ENCODE results near the gene BRD8. TPM values are rescaled to one million over a fixed set of nuclear protein-coding genes. Genes with fewer than 3 reads are reported as not detected.

The BRD8 gene
- total and polyA plus RNA-seq, 9 of the 15 experiments (the other 6 are each of a cell fraction or from before 2014, with no cell fraction given), result 54.6 to 163 (median 87.0) TPM

DNA sequence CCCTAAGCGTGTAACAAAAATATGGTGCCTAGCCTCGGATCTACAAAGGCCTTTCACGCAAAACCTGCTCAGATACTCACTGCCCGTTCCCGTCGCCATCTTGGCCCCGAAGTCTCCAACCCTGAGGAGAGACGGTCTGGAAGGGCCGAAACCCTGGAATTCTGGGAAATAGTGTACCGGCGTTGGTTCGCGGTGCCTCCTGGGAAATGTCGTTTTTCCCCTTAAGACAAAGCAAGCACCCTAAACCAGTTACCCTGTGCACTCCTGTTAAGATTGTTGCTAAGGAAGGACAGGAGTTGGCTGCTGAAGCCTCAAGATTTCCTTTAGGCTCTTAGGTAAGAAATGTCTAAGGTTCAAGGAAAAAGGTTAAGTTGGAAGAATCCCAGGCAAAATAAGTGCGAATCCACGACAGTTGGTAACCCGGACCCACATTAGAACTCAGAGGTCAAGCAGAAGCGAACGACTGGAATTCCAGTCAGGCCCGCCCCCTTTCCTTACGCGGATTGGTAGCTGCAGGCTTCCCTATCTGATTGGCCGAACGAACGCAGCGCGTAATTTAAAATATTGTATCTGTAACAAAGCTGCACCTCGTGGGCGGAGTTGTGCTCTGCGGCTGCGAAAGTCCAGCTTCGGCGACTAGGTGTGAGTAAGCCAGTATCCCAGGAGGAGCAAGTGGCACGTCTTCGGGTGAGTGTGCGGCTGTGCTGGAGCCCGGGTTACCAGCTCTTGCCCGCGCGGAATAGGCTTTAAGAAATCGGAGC lies at the start of gene BRD8, which contains the start of gene KIF20A (continued):
- TF ChIP-seq, protein P1, sequence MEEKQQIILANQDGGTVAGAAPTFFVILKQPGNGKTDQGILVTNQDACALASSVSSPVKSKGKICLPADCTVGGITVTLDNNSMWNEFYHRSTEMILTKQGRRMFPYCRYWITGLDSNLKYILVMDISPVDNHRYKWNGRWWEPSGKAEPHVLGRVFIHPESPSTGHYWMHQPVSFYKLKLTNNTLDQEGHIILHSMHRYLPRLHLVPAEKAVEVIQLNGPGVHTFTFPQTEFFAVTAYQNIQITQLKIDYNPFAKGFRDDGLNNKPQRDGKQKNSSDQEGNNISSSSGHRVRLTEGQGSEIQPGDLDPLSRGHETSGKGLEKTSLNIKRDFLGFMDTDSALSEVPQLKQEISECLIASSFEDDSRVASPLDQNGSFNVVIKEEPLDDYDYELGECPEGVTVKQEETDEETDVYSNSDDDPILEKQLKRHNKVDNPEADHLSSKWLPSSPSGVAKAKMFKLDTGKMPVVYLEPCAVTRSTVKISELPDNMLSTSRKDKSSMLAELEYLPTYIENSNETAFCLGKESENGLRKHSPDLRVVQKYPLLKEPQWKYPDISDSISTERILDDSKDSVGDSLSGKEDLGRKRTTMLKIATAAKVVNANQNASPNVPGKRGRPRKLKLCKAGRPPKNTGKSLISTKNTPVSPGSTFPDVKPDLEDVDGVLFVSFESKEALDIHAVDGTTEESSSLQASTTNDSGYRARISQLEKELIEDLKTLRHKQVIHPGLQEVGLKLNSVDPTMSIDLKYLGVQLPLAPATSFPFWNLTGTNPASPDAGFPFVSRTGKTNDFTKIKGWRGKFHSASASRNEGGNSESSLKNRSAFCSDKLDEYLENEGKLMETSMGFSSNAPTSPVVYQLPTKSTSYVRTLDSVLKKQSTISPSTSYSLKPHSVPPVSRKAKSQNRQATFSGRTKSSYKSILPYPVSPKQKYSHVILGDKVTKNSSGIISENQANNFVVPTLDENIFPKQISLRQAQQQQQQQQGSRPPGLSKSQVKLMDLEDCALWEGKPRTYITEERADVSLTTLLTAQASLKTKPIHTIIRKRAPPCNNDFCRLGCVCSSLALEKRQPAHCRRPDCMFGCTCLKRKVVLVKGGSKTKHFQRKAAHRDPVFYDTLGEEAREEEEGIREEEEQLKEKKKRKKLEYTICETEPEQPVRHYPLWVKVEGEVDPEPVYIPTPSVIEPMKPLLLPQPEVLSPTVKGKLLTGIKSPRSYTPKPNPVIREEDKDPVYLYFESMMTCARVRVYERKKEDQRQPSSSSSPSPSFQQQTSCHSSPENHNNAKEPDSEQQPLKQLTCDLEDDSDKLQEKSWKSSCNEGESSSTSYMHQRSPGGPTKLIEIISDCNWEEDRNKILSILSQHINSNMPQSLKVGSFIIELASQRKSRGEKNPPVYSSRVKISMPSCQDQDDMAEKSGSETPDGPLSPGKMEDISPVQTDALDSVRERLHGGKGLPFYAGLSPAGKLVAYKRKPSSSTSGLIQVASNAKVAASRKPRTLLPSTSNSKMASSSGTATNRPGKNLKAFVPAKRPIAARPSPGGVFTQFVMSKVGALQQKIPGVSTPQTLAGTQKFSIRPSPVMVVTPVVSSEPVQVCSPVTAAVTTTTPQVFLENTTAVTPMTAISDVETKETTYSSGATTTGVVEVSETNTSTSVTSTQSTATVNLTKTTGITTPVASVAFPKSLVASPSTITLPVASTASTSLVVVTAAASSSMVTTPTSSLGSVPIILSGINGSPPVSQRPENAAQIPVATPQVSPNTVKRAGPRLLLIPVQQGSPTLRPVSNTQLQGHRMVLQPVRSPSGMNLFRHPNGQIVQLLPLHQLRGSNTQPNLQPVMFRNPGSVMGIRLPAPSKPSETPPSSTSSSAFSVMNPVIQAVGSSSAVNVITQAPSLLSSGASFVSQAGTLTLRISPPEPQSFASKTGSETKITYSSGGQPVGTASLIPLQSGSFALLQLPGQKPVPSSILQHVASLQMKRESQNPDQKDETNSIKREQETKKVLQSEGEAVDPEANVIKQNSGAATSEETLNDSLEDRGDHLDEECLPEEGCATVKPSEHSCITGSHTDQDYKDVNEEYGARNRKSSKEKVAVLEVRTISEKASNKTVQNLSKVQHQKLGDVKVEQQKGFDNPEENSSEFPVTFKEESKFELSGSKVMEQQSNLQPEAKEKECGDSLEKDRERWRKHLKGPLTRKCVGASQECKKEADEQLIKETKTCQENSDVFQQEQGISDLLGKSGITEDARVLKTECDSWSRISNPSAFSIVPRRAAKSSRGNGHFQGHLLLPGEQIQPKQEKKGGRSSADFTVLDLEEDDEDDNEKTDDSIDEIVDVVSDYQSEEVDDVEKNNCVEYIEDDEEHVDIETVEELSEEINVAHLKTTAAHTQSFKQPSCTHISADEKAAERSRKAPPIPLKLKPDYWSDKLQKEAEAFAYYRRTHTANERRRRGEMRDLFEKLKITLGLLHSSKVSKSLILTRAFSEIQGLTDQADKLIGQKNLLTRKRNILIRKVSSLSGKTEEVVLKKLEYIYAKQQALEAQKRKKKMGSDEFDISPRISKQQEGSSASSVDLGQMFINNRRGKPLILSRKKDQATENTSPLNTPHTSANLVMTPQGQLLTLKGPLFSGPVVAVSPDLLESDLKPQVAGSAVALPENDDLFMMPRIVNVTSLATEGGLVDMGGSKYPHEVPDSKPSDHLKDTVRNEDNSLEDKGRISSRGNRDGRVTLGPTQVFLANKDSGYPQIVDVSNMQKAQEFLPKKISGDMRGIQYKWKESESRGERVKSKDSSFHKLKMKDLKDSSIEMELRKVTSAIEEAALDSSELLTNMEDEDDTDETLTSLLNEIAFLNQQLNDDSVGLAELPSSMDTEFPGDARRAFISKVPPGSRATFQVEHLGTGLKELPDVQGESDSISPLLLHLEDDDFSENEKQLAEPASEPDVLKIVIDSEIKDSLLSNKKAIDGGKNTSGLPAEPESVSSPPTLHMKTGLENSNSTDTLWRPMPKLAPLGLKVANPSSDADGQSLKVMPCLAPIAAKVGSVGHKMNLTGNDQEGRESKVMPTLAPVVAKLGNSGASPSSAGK (IDR thresholded peaks at IDR 0.05), result peak; percentile 70; the same call in 1 of the 2 replicates
- TF ChIP-seq POLR2H (tag; IDR thresholded peaks at IDR 0.05; ENCODE audit: low read depth) (peak; percentile 90), LARP7 (IDR thresholded peaks at IDR 0.05) (no peak), CXXC5 (CRISPR knock-in tag; IDR thresholded peaks at IDR 0.05) (peak; percentile 91), PML (IDR thresholded peaks at IDR 0.05; ENCODE audit: low read length) (peak; percentile 93), HDAC2 (IDR thresholded peaks at IDR 0.05) (peak; percentile 85), TBP (optimal IDR thresholded peaks at IDR 0.05; ENCODE audit: low read depth, low read length) (peak; percentile 88), JUND (IDR thresholded peaks at IDR 0.05; ENCODE audit: borderline replicate concordance, low read depth, low read length) (peak; percentile 36; the same call in 1 of the 2 replicates), JUND (tag; IDR thresholded peaks at IDR 0.05; ENCODE audit: borderline replicate concordance, low read depth, low read length) (no peak; the same call in 1 of the 3 replicates), YY1 (IDR thresholded peaks at IDR 0.05; ENCODE audit: borderline replicate concordance in 1 of 3, control insufficient read depth in 1 of 3, extremely low read depth in 1 of 3, insufficient read depth in 3 of 3, insufficient read length in 1 of 3, insufficient replicate concordance in 2 of 3, low read depth in 1 of 3, low read length in 2 of 3) (peak; percentile 78 to 99 (median 95))
- TF ChIP-seq, protein P2, sequence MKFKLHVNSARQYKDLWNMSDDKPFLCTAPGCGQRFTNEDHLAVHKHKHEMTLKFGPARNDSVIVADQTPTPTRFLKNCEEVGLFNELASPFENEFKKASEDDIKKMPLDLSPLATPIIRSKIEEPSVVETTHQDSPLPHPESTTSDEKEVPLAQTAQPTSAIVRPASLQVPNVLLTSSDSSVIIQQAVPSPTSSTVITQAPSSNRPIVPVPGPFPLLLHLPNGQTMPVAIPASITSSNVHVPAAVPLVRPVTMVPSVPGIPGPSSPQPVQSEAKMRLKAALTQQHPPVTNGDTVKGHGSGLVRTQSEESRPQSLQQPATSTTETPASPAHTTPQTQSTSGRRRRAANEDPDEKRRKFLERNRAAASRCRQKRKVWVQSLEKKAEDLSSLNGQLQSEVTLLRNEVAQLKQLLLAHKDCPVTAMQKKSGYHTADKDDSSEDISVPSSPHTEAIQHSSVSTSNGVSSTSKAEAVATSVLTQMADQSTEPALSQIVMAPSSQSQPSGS (CRISPR knock-in tag; IDR thresholded peaks at IDR 0.05), result no peak

All from K562 (cell line).